HepG2 (cell line): ENCODE data around the gene VEPH1.

Experiments used
- CTCF ChIP-seq: sonication (generic); formaldehyde crosslinking; IDR thresholded peaks from 2 replicates; pipeline ENCODE4 v1.5.0; 2020; ENCODE audit warnings: mild to moderate bottlenecking, missing genetic modification reagents, moderate library complexity
- EZH2 ChIP-seq: conservative IDR thresholded peaks from 2 replicates; pipeline ENCODE4 v1.6.1; 2012; ENCODE audit warnings: mild to moderate bottlenecking, low read depth, low read length, moderate library complexity
- GABPA ChIP-seq, 2 experiments: IDR thresholded peaks; 2 replicates each; pipeline ENCODE4 v1.6.1; 2011 to 2016; ENCODE audit warnings: low read depth in 2 of 2, low read length in 1 of 2, missing biosample characterization in 1 of 2, missing genetic modification characterization in 1 of 2
- JUN ChIP-seq: sonication (generic); formaldehyde crosslinking; IDR thresholded peaks from 2 replicates; pipeline ENCODE4 v1.4.0; 2020; ENCODE audit warnings: mild to moderate bottlenecking, missing genetic modification reagents
- PRDM10 ChIP-seq: sonication (generic); formaldehyde crosslinking; IDR thresholded peaks from 2 replicates; pipeline ENCODE4 v1.4.0; 2020; ENCODE audit warnings: low read depth, missing genetic modification reagents
- RELA ChIP-seq: sonication (generic); formaldehyde crosslinking; IDR thresholded peaks from 2 replicates; pipeline ENCODE4 v1.4.0; 2020; ENCODE audit warnings: missing genetic modification reagents
- U2AF2 ChIP-seq: fragments of 200-400 bp; formaldehyde crosslinking; IDR thresholded peaks from 2 replicates; pipeline ENCODE4 v1.6.1; 2017; ENCODE audit warnings: low read depth, mild to moderate bottlenecking, low read length
- ZNF350 ChIP-seq: sonication (generic); formaldehyde crosslinking; IDR thresholded peaks from 2 replicates; pipeline ENCODE4 v1.4.0; 2020; ENCODE audit warnings: mild to moderate bottlenecking, low read depth, missing genetic modification reagents, borderline replicate concordance

GRCh38 chr3:157265931-157266330 is 237.3 kb downstream of the VEPH1 start:
- no peak for TF ChIP-seq U2AF2
- no peak for TF ChIP-seq EZH2
- no peak for TF ChIP-seq GABPA (IDR thresholded peaks at IDR 0.05; ENCODE audit: low read depth, low read length)
- TF ChIP-seq GABPA (CRISPR knock-in tag; IDR thresholded peaks at IDR 0.05; ENCODE audit: low read depth) = no peak
- no peak for TF ChIP-seq JUN (CRISPR knock-in tag)
- TF ChIP-seq RELA (CRISPR knock-in tag) = no peak
- TF ChIP-seq CTCF (CRISPR knock-in tag) = no peak
- TF ChIP-seq PRDM10 (CRISPR knock-in tag) = no peak
- no peak for TF ChIP-seq ZNF350 (CRISPR knock-in tag)
